Prostate gland (tissue), 2 donors: Measurements from ENCODE around the gene ERAS. TPM values are rescaled to one million over a fixed set of nuclear protein-coding genes. Genes with fewer than 3 reads are reported as not detected.
"Not testable (repeated sequence)": the region's sequence is repeated elsewhere in the genome, so short reads cannot be mapped to it uniquely, and the experiment has no call there.

Experiments
- DNase-seq: peaks from one replicate; pipeline ENCODE4 v3.0.0-alpha.2; 2019; ENCODE audit warnings: low spot score
- H3K27ac ChIP-seq, 2 donors: fragments of 200-600 bp; sonication (generic); 2 replicates each; pipeline ENCODE4 v1.5.1; 2017 to 2019
- H3K27me3 ChIP-seq: fragments of 200-600 bp; sonication (generic); replicated peaks from 2 replicates; pipeline ENCODE4 v1.5.1; 2019; ENCODE audit not compliant: insufficient read depth
- H3K36me3 ChIP-seq, 2 donors: fragments of 200-600 bp; sonication (generic); 1 replicate in 1 of 2; 2 replicates in 1 of 2; pipeline versions ENCODE4 v1.5.1 to v1.8.1; 2017 to 2019
- H3K4me1 ChIP-seq: fragments of 200-600 bp; sonication (generic); replicated peaks from 2 replicates; pipeline ENCODE4 v1.5.1; 2019
- H3K4me3 ChIP-seq, 2 donors: fragments of 200-600 bp; sonication (generic); 2 replicates each; pipeline ENCODE4 v1.5.1; 2017 to 2019
- H3K9me3 ChIP-seq: fragments of 200-600 bp; sonication (generic); 2 replicates; pipeline ENCODE4 v1.5.1; 2017
- CTCF ChIP-seq, 4 experiments: fragments of 200-600 bp in 2 of 4; fragments of 450-650 bp in 2 of 4; sonication (generic) in 2 of 4; IDR thresholded peaks; 1 replicate in 3 of 4; 2 replicates in 1 of 4; pipeline ENCODE4 v1.5.1; 2016 to 2019; ENCODE audit warnings: antibody characterized with exemption in 4 of 4, mild to moderate bottlenecking in 2 of 4, moderate library complexity in 2 of 4
- POLR2A ChIP-seq: fragments of 450-650 bp; IDR thresholded peaks from one replicate; pipeline ENCODE4 v1.6.1; 2016; ENCODE audit warnings: antibody characterized with exemption, mild to moderate bottlenecking
- POLR2AphosphoS5 ChIP-seq: sonication (generic); formaldehyde crosslinking; IDR thresholded peaks from one replicate; pipeline ENCODE4 v1.6.1; 2017; ENCODE audit warnings: antibody characterized with exemption
- WGBS: methylation state at CpG from one replicate; pipeline ENCODE4 v1.1.5; 2018; 5-methylcytosine and 5-hydroxymethylcytosine counted together
- intact Hi-C: fragments of 100-400 bp; cut with DNase I; formaldehyde crosslinking; loops from one replicate; pipeline ENCODE4 v1.14.2; 2022
- total RNA-seq, 2 donors: library from RNA; depleted of rRNA; stranded (reverse); fragments of >200 nt; gene quantifications; one replicate each; pipeline ENCODE4 v1.1.0, GENCODE V29; 2016

Gene ERAS
- total RNA-seq, 2 donors from 2014 or later, result not detected

DNA sequence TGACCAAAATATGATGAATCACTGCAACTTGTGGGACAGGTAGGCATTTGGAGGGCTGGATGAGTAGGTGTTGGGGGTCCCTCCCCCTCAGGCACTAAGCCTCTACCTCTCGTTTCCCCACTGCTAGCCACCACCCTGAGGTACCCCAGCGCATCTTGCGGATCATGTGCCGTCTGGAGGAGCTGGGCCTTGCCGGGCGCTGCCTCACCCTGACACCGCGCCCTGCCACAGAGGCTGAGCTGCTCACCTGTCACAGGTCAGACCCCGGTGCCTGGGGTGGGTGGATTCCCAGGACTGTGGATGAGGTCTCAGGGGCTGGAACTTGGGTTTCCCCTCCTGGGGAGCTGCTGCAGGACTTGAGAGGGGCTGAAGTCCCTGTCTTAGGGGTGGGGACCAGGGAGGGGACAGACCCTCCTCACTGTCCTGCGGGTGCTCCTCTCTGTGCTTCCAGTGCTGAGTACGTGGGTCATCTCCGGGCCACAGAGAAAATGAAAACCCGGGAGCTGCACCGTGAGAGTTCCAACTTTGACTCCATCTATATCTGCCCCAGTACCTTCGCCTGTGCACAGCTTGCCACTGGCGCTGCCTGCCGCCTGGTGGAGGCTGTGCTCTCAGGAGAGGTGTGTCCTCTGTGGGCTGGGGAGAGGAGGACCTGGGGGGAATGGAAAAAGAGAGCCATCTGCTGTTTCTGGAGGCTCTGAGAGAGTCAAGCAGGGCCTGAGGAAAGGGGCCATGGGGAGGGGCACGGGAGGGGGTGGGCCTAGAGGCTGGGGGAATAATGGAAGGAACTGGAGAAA is 10.1 kb upstream of the ERAS start:
- WGBS, result 93% methylated on average over 10 of the region's 18 CpGs
- no peaks in the 10 kb centered on the region for H3K36me3 ChIP-seq
- no peak overlapping the region for H3K4me3 ChIP-seq
- intact Hi-C loops, result no loop called here
- TF ChIP-seq POLR2A, result no peak
- TF ChIP-seq POLR2AphosphoS5, result no peak
- no peak for TF ChIP-seq CTCF (IDR thresholded peaks at IDR 0.05)
- no peak overlapping the region for H3K27ac ChIP-seq
- DNase-seq, result no peak
- no peaks in the 10 kb centered on the region for H3K9me3 ChIP-seq
- H3K4me1 ChIP-seq, result no peaks in the 10 kb centered on the region
- no peaks in the 10 kb centered on the region for H3K27me3 ChIP-seq

GRCh38 chrX:48818098-48818497 is 8.2 kb upstream of the ERAS start:
- Histone ChIP-seq H3K27ac (no peak overlapping the region), H3K4me1 (no peaks in the 10 kb centered on the region), H3K9me3 (no peaks in the 10 kb centered on the region), H3K27me3 (no peaks in the 10 kb centered on the region), H3K4me3 (no peak overlapping the region), H3K36me3 (no peaks in the 10 kb centered on the region)
- TF ChIP-seq POLR2A, result no peak
- TF ChIP-seq CTCF (IDR thresholded peaks at IDR 0.05), result no peak
- TF ChIP-seq POLR2AphosphoS5, result no peak
- WGBS, result no CpG with 5 or more reads among the region's 16 CpGs
- no peak for DNase-seq
- intact Hi-C loops, result no loop called here

DNA sequence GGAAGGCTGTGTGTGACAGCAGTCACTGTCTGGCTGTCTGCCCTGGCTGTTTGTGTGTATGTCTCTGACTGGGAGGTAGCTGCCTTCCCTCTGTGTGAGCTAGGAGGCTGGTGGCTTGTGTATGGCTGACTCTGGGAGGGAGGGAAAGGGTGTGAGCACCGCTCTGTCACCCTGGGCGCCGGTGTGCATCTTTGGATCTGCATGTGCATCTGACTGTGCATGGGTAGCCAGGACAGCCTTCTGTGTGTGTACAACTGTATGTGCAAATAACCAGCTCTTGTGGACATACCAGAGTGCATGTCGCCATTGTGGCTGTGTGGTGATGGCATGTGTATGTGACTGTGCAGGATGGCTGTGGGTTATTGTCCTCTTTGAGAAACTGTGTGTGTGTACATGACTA is 7.4 kb upstream of the ERAS start:
- no peaks in the 10 kb centered on the region for H3K9me3 ChIP-seq
- H3K36me3 ChIP-seq, result no peaks in the 10 kb centered on the region
- H3K27ac ChIP-seq, result no peak overlapping the region
- no peak for TF ChIP-seq POLR2AphosphoS5
- H3K4me3 ChIP-seq, result no peak overlapping the region
- 100% methylated on average over 2 of the region's 4 CpGs for WGBS
- no peaks in the 10 kb centered on the region for H3K27me3 ChIP-seq
- H3K4me1 ChIP-seq, result no peaks in the 10 kb centered on the region
- no peak for DNase-seq
- intact Hi-C loops, result no loop called here

DNA sequence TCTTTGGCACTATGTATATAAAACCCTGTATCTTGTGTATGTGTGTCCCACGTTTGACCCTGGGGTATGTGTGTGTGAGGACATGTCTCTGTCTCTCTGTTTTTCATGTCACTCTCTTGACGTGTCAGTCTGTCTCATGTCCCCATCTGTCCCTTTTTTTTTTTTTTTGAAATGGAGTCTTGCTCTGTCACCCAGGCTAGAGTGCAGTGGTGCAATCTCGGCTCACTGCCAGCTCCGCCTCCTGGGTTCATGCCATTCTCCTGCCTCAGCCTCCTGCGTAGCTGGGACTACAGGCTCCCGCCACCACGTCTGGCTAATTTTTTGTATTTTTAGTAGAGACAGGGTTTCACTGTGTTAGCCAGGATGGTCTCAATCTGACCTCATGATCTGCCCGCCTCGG is 6.9 kb upstream of the ERAS start:
- intact Hi-C loops, H3K27ac ChIP-seq, H3K9me3 ChIP-seq, H3K27me3 ChIP-seq, DNase-seq, H3K4me1 ChIP-seq, H3K36me3 ChIP-seq, H3K4me3 ChIP-seq: not testable (repeated sequence)
- 91% methylated on average over 9 of the region's 9 CpGs for WGBS

- WGBS, result 66% methylated on average over 2 of the region's 6 CpGs
- Histone ChIP-seq H3K27me3 (no peaks in the 10 kb centered on the region), H3K4me1 (no peaks in the 10 kb centered on the region), H3K27ac (no peak overlapping the region), H3K4me3 (no peak overlapping the region), H3K36me3 (no peaks in the 10 kb centered on the region), H3K9me3 (no peaks in the 10 kb centered on the region)
- intact Hi-C loops, result no loop called here
- no peak for DNase-seq
- TF ChIP-seq CTCF (IDR thresholded peaks at IDR 0.05), result no peak
- no peak for TF ChIP-seq POLR2A
- TF ChIP-seq POLR2AphosphoS5, result no peak
Observed at GRCh38 chrX:48823053-48823452, 3.3 kb upstream of the ERAS start.

- TF ChIP-seq CTCF (IDR thresholded peaks at IDR 0.05) (no peak), POLR2A (no peak), POLR2AphosphoS5 (no peak)
- H3K4me3 ChIP-seq, result no peak overlapping the region
- no peaks in the 10 kb centered on the region for H3K36me3 ChIP-seq
- H3K27ac ChIP-seq, result no peak overlapping the region
- DNase-seq, result no peak
- no peaks in the 10 kb centered on the region for H3K27me3 ChIP-seq
- H3K4me1 ChIP-seq, result no peaks in the 10 kb centered on the region
- 100% methylated on average over 4 of the region's 8 CpGs for WGBS
- no peaks in the 10 kb centered on the region for H3K9me3 ChIP-seq
- intact Hi-C loops, result no loop called here
Observed at GRCh38 chrX:48824066-48824465, 2.2 kb upstream of the ERAS start.
